ENCODE measurements around the gene SPTBN2. TPM values are rescaled to one million over a fixed set of nuclear protein-coding genes. Genes with fewer than 3 reads are reported as not detected.

The SPTBN2 gene
- total RNA-seq (2014; rRNA removed; shearing (Covaris generic)) = 31.6 and 33.4 TPM in 2 replicates

DNA sequence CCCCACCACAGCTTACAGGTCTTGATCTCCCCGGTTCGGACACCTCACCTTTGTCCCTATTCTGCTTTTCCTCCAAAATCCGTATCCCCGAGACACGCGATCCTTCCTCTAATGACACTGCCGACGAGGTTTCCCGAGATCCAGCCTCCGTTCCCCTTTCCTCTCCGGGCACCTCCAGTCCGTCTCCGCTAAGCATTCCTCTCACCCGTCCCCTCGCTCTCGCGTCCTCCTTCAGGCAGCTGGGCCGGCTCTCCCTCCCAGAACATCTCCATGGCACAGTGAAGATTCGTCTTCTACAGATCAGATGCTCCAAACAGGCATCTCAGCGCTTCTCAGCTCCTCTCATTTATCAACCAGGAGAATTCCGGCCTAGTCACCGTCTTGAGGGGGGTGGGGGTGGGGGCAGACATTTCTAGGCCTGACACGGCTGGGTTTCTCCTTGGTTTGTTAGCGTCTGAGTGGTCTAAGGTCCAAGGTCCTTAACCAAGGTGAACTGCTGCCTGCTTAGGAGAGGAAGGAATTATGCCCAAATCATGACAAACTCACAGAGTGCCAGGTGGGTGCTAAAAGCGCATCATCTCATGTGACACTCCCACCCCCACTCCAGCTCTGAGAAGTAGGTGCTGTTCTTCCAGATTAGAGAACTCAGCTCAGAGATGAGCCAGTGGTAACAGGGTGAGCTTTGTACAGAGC lies at the start of gene SPTBN2:
Gene SPTBN2 (minus strand): TSS at position 524 of the 693 bp plus-strand sequence. CDS start 7,976 bp downstream, outside the sequence.
- no peak for DNase-seq (ENCODE audit: low spot score)

DNA sequence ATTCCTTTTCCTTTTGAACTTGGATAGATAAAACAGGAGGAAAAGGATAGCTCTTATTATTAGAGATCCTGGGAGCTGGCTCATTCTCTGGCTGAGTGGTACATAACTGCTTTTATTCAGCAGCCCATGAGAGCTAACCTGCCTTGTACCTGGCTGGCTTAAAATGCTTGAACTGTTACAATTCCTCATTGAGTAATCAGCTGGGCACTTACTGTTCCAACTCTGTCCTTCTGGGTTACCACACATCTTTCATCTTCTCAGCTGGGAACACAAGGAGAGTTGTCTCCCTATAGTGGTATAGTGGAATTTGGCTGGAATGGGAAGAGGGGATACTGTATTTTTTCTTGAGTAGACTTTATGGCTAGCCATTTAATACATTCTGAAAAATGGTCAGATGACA lies 39.8 kb upstream of the SPTBN2 start:
- DNase-seq (ENCODE audit: low spot score) = no peak

DNA sequence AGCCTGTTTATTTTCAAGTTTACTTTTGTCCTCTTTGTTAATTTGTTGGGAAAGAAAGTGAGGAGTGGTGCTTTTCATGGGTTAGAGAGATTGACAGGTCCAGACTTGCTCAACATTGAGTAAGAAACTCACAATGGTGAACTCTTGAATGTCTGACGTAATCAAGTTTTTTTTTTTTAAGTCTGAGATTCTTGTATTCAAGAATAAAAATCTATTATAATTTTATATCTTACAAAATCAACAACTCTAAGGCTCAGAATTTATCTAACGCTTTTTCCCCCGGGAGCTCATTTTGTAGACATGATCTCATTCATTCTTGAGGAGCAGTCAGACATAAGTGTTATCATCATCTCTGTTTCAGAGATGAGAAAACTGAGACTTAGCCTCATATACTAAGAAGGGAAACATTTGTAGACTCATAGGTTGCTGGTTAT lies 39.1 kb upstream of the SPTBN2 start:
- no peak for DNase-seq (ENCODE audit: low spot score)

DNA sequence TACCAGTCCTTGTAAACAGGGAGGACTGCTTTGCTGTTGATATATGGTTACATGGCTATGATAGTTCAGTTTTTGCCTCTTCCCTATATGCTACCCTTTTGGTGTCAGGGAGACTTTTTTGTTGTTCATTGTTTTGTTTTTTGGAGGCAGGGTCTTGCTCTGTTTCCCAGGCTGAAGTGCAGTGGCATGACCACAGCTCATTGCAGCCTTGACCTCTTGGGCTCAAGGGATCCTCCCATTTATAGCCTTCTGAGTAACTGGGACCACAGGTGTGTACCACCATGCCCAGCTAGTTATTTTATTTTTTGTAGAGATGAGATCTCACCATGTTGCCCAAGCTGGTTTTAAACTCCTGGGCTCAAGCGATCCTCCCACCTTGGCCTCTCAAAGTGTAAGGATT lies 38.6 kb upstream of the SPTBN2 start:
- DNase-seq (ENCODE audit: low spot score) = no peak

DNA sequence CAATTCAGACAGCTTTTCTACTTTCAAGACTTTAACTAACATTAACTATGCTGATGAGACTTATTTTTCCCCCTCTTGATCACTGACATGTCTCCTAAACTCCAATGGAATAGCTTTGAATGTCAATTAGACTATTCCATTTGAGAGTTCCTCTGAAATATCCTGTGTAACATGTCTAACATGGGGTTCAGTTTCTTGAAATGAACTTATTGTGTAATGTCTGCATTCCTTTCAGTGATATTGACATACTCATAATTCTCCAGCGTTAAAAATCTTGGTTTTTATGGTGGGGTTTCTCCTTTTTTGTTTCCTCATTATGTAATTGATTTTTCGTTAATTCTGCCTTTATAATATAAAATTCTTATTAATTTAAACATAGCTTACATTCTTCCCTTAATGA lies 37.7 kb upstream of the SPTBN2 start:
- no peak for DNase-seq (ENCODE audit: low spot score)

DNA sequence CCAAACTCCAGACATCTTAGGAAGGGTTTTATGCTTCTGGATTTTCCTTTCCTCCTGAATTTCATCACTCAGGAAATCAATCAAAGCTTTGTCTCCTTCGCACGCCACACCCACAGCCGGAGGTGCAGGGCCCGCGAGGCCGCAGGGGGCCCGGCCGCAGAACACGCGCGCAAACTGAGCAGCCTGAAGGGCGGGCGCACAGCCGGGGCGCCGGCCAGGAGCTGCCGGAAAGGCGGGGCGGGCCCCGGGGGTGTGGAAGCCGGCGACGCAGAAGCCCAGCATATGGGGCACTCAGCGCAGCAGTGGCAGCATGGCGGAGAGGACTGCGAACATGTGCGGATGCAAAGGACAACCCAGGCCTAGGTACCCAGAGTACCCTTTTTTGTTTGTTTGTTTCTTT lies 33.1 kb upstream of the SPTBN2 start:
- DNase-seq (ENCODE audit: low spot score) = no peak

DNA sequence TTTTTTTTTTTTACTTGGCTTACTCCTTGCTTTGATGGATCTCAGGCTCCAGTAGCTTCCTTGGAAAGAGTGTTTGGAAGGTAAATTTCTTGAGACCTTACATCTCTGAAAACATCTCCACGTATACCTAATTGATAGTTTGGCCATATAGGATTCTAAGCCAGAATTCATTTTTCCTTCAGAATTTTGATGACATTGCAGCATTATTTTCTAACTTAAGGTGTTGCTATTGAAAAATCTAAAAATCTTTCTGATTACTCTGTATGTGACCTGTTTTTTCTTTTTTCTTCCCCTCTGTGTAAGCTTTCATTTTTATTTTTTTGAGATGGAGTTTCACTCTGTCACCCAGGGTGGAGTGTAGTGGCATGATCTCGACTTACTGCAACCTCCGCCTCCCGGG lies 23.1 kb upstream of the SPTBN2 start:
- DNase-seq (ENCODE audit: low spot score) = no peak

DNA sequence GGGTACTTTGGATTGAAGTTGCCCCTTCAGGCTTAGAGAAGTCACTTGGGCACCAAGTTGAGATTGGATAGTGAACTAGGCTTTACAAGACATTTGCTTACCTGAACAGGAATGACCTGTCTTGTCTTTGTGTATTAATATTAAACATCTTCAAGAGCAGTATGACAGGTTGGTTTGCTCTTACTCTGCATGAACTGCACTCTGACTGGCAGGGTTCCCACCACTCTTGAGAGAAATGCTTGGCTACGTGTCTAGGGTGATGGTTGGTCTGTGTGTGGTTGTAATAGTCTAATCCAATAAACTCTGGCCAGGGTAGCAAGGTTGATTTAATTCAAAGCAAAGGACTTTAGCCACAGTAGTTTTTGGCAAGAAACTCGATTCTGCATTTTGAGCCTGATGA lies 20.1 kb upstream of the SPTBN2 start:
- no peak for DNase-seq (ENCODE audit: low spot score)

DNA sequence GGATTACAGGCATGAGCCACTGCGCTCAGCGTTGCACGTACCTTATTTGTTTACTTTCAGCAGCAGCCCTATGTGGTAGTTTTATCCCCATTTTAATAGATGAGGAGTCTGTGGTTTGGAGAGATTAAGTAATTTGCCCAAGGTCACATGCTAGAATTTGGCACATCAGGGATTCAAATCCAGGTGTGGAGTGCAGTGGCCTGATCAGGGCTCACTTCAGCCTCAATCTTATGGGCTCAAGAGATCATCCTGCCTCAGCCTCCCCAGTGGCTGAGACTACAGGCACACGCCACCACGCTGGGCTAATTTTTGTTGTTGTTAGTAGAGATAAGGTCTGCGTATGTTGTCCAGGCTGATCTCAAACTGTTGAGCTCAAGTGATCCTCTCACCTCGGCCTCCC lies 18.5 kb upstream of the SPTBN2 start:
- DNase-seq (ENCODE audit: low spot score) = no peak

DNA sequence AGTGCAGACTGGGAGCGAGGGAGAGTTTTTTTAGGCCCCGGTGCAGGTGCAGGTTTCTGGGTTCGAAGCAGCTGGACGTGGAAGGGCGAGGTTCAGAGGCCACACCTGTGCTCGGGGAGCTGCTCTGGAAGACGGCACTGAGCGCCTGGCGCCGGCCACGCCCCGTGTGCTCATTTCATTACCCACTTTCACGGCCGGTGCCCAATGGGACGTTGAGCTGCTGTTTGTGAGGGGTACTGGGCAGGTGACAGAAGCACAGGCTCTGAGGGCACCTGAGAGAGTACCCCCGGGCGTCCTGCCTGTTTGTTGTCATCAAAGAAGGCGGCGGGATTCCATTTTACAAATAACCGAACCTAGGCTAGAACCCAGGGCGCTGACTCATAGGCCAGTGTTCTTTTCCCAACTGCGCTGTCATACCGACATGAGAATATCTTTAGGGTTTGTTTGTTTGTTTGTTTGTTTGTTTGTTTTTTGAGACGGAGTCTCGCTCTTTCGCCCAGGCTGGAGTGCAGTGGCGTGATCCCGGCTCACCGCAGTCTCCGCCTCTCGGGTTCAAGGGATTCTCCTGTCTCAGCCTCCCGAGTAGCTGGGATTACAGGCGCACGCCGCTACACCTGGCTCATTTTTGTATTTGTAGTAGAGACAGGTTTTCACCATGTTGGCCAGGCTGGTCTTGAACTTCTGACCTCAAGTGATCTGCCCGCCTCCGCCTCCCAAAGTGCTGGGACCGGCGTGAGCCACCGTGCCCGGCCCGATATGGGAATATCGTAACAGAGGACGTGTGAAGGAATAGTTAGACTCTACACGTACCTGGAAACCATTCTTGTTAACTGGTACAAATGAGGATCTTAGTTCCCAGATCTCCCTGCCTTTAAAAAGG lies 16.6 kb upstream of the SPTBN2 start:
- DNase-seq (ENCODE audit: low spot score) = peak; percentile 21

DNA sequence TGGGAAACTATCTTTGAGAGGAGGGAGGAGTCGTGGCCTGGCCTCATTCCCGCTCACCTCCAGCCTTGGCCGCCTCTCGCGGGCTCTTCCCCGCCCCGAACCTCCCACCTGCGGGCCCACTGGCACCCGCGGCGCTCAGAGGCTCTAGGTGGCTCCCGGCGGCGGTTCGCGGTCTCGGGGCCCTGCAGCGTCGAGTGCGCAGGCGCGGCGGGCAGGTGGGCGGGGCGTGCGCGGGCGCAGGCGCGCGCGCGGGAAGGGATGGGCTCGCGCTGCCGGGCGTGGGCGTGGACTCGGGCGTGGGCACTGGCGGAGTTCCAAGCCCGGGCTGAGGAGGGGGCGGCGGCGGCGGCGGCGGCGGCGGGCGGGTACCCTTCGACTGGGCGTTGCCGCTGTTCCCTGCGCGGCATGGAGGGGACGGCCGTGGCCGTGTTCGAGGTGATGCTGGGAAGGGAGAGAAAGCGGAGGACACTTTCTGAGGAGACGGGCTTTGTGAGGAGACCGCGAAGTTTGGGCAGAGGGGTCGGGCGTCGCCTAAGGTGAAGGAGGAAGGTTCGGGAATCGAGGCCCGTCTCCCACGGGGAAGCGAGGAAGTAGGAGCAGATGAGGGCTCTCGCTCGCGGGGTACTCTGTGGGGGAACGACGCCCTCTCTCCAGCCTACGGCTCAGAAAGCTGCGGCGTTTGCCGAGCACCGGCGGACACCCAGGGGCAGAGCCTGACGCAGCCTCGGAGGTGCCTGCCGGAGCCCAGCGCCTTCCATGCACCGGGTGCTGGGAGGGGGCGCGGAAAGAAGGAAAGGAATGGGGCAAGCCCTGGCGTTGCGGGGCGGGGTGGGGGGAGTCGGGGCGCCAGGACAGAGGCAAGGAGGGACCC lies 15.7 kb upstream of the SPTBN2 start:
- peak; percentile 55 for DNase-seq (ENCODE audit: low spot score)

DNA sequence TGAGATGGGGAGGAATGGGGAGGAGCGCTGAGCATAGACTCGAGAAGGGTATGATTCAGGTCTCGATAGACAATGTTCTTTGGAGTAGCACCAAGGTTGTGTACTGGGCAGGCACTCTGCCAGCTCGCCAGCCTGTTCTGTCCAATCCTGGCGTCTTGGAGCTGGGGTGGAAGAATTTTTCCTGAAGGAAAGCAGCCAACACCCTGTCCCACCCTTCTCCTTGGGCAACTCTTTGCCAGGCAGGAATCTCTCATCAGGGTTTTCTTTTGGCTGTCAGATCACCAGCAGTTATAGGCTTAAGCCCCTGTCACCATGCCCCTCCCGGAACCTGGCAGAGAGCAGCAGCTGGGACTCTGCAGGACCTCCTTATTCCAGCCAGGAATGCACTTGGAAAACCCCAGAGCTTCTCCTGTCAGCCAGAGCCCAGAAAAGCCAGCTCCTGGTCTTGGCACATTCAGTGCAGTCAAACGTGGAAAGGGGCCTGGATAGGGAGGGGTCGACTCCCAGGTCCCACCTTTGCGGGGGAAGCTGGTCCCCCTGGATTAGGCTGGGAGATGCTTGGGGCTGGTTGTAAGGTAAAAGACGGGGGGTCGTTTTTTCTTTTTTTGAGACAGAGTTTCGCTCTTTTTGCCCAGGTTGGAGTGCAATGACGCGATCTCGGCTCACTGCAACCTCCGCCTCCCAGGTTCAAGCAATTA lies 14.4 kb upstream of the SPTBN2 start:
- DNase-seq (ENCODE audit: low spot score) = peak; percentile 30

DNA sequence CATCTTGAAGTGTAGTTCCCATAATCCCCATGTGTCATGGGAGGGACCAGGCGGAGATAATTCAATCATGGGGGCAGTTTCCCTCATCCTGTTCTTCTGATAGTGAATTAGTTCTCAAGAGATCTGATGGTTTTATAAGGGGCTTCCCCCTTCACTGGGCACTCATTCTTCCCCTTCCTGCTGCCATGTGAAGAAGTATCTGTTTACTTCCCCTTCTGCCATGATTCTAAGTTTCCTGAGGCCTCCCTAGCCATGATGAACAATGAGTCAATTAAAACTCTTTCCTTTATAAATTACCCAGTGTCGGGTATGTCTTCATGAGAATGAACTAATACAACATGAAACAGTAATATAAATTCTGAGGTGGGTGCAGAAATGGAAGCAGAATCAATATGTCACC lies 12.1 kb upstream of the SPTBN2 start:
- no peak for DNase-seq (ENCODE audit: low spot score)

DNA sequence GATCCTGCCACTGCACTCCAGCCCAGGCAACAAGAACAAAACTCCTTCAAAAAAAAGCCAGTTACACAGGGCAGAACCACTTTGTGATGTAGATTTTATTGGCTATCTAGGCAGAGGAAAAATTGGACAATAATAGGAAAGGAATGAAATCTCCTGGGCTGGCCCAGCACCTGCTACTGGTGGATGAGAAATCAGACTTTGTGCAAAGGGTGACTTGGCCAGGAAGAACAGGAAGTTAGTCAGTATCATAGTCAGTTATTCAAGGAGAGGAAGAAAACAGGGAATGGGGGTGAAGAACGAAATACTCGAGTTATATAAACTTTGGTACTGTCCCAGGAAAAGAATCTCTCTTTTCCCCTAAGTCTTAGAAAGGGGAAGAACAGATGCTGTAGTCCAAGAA lies 11.0 kb upstream of the SPTBN2 start:
- peak; percentile 53 for DNase-seq (ENCODE audit: low spot score)

DNA sequence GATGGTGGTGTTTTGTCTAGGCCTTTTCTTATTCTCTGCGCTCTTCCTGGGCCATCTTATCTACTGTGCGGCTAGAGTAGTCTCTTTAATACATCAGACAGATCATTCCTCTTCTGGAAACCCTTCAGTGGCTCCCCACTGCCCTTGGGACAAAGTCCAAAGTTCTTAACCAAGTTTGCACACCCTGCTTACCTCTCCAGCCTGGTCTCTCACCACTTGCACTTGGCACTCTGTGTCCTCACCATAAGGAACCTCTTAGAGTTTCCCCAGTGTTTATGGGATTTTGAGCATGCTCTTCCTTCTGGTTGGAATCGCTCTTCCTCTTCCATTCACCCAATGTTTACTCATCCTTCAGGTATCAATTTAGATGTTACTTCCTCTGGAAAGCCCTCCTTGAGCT lies 5.2 kb upstream of the SPTBN2 start:
- DNase-seq (ENCODE audit: low spot score) = no peak

DNA sequence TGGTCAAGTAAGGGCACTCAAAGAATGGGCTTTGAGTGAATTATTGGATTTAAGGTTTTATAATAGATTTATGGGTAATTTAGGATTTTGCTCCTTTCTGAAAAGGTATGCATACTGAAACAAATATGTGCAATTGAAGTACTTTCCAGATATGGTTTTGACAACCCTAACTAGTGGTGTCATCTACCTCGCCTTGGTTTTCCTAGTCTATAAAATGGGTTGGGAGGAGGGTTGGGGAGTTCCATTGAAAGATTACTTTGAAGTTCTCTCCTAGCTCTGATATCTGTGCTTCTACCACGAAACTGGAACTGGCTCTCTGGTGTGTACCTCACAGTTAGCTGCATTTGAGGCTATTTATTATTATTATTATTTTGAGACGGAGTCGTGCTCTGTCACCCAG lies 431 bp upstream of the SPTBN2 start:
- no peak for DNase-seq (ENCODE audit: low spot score)

DNA sequence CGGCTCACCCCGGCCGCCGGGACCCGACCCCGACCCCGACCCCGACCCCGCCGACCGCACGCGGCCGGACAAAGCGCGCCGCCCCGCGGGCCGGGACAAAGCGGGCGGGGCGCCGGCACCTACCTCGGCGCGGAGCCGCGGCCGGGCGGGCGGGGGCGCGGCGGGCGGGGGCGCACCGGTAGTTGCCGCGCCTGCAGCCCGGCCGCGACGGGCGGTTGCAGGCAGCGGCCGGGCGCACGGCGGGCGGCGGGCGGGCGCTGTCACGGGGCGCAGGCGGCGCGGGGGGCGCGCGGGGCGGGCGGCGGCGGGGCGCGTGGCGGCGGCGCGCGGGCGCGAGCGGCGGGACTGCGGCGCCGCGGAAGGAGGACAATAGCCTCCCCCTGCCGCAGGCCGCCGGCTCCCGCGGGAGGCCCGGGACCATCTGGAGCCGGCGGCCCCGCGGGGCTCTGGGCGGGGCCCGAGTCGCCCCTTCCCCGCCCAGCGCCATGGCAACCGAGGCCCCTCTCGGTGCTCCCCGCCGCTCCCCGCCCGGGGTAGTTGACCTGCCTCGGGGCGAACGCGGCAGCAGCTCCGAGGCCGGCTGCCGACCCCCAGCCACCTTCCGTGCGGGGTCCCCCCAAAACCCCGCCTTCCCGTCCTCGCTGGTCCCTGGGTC lies 851 bp downstream of the SPTBN2 start:
- DNase-seq (ENCODE audit: low spot score) = no peak

DNA sequence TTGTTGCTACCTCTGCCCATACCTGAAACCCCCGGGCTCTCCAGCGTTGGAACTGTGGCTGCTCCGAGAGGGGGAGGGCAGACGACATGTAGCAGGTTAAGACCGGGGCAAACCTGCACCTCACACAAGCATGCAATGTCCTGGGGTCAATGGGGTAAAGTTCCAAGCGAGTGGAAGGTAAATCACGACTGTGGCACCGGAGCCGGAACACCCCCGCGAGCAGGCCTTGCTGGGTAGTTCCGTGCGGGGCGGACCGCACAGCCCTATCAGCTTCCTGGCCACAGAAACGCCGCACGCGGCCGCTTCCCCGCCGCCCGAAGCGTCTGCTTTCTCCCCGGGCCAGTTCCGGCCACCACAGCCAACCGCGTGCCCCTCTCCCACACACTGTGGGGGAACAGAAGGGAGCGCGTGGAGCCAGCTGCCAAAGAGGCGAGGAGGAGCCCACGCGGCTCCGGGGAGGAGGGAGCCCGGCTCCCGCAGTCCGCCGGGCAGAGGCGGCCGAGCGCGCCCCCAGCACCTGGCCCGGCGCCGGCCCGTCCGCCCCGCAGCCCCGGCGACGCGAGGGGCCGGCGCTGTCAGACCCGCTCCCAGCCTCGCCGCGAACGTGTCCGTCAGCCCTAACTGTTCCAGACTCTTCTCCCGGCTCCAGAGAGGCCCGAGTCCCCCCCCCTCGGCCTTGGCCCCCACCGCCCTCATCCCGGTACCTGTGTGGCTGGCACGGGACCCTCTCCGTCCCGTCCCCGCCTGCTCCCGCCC lies 1.6 kb downstream of the SPTBN2 start:
- DNase-seq (ENCODE audit: low spot score) = peak; percentile 13

DNA sequence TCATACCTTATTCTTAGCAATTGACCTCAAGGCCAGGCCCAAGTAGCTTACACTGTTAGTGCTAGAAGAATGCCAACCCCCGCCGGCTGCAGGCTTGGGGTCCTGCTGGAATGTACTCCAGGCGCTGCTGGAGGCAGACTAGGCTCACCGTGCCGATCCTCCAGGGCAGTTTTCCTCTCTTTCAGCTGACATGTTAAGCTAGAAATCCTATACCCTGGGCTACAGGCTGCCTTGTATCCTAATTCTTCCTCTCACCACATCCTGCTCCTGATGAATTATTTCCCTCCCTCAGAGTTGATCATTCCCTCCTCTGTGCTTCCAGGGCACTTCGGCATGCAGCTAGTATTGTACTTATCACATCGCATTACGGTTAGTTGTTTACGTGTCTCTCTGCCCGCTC lies 3.4 kb downstream of the SPTBN2 start:
- no peak for DNase-seq (ENCODE audit: low spot score)

DNA sequence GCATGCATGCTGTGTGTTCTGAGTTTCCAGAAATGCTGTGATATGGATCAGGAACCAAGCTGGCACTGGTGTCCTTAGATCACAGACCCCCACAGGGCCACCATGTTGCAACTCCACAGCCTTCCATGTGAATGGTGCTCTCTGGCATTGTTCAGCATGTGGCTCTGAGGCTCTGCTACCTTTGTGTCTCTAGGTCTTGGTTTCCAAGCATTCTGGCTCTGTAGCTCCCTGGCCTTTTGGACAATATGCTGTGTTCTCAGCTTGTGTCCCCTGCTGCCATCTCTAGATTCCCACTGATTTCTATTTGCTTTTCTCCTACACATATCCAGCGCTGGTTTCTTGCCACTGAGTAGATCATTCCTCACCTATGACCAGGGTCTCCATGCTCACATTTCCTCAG lies 3.9 kb downstream of the SPTBN2 start:
- no peak for DNase-seq (ENCODE audit: low spot score)

All from A172 (cell line).